GM18507 (cell line): ENCODE data around the gene ARFGEF2.
"Not testable (repeated sequence)": the region's sequence is repeated elsewhere in the genome, so short reads cannot be mapped to it uniquely, and the experiment has no call there.

ENCODE experiments used
- DNase-seq: peaks from one replicate; pipeline ENCODE4 v3.0.0; 2011; ENCODE audit warnings: low read depth; ENCODE audit not compliant: insufficient read length; ENCODE audit errors: extremely low spot score
- FAIRE-seq: peaks from 2 replicates; lab custom pipeline; 2011; peaks lifted over from hg19 to GRCh38; lab: Jason Lieb, UNC

ARFGEF2 gene

GRCh38 chr20:48924756-48925109, 3.2 kb downstream of the ARFGEF2 start:
- FAIRE-seq (no peak), DNase-seq (no peak)

GRCh38 chr20:48926267-48926666, 4.8 kb downstream of the ARFGEF2 start:
- no peak for DNase-seq
- FAIRE-seq = no peak

- DNase-seq (no peak), FAIRE-seq (no peak)
Observed at GRCh38 chr20:48926821-48927220, 5.3 kb downstream of the ARFGEF2 start.

GRCh38 chr20:48928832-48929725, 7.6 kb downstream of the ARFGEF2 start:
- DNase-seq = no peak
- no peak for FAIRE-seq

GRCh38 chr20:48930035-48930434, 8.5 kb downstream of the ARFGEF2 start:
- FAIRE-seq = no peak
- no peak for DNase-seq

GRCh38 chr20:48930878-48931277, 9.4 kb downstream of the ARFGEF2 start:
- DNase-seq = no peak
- FAIRE-seq = no peak

GRCh38 chr20:48931527-48932374, 10.2 kb downstream of the ARFGEF2 start:
- FAIRE-seq = no peak
- DNase-seq = no peak

GRCh38 chr20:48932375-48932941, 10.9 kb downstream of the ARFGEF2 start:
- FAIRE-seq (no peak), DNase-seq (no peak)

- no peak for DNase-seq
- no peak for FAIRE-seq
Observed at GRCh38 chr20:48933017-48933766, 11.7 kb downstream of the ARFGEF2 start.

GRCh38 chr20:48934273-48934877, 12.9 kb downstream of the ARFGEF2 start:
- not testable (repeated sequence) for DNase-seq, FAIRE-seq

GRCh38 chr20:48934966-48935365, 13.5 kb downstream of the ARFGEF2 start:
- FAIRE-seq, DNase-seq: not testable (repeated sequence)

GRCh38 chr20:48936178-48936577, 14.7 kb downstream of the ARFGEF2 start:
- FAIRE-seq, DNase-seq: not testable (repeated sequence)

- no peak for DNase-seq
- FAIRE-seq = no peak
Observed at GRCh38 chr20:48937674-48938073, 16.2 kb downstream of the ARFGEF2 start.

- DNase-seq (no peak), FAIRE-seq (no peak)
Observed at GRCh38 chr20:48938670-48939069, 17.2 kb downstream of the ARFGEF2 start.

- no peak for DNase-seq
- FAIRE-seq = no peak
Observed at GRCh38 chr20:48940170-48940569, 18.7 kb downstream of the ARFGEF2 start.

GRCh38 chr20:48941467-48941866, 20.0 kb downstream of the ARFGEF2 start:
- FAIRE-seq (no peak), DNase-seq (no peak)

- FAIRE-seq (no peak), DNase-seq (no peak)
Observed at GRCh38 chr20:48942730-48943129, 21.2 kb downstream of the ARFGEF2 start.

- DNase-seq (no peak), FAIRE-seq (no peak)
Observed at GRCh38 chr20:48944663-48945297, 23.3 kb downstream of the ARFGEF2 start.
